ENCODE measurements around the gene TCERG1L.

- TF ChIP-seq GATA2 (IDR thresholded peaks at IDR 0.05; ENCODE audit: low read depth, low read length) (no peak), GATA3 (IDR thresholded peaks at IDR 0.05; ENCODE audit: low read depth, low read length) (no peak)
These were observed 89.8 kb downstream of the TCERG1L start for GRCh38 chr10:131221632-131222277.
